Hepatocyte (in vitro differentiated cells): ENCODE measurements around the gene PPA2.

ENCODE experiments used
- CTCF ChIP-seq: fragments of 200-600 bp; sonication (generic); IDR thresholded peaks from 2 replicates; pipeline ENCODE4 v1.5.1; 2016; ENCODE audit warnings: antibody characterized with exemption, mild to moderate bottlenecking; ENCODE audit not compliant: poor library complexity
- EZH2phosphoT487 ChIP-seq: fragments of 200-600 bp; sonication (generic); IDR thresholded peaks from one replicate; pipeline ENCODE4 v1.6.1; 2018; ENCODE audit warnings: antibody characterized with exemption, mild to moderate bottlenecking, low read depth, moderate library complexity; ENCODE audit not compliant: unreplicated experiment, severe bottlenecking

- TF ChIP-seq CTCF, result peak; percentile 71
- TF ChIP-seq EZH2phosphoT487, result no peak
These were observed 2.2 kb downstream of the PPA2 start for GRCh38 chr4:105471566-105472176.
